Measurements from ENCODE around the gene MTRF1. TPM values are rescaled to one million over a fixed set of nuclear protein-coding genes. Genes with fewer than 3 reads are reported as not detected.

MTRF1 gene
- total RNA-seq, 1 donor from 2014 or later = 24.9 TPM

- Mint-ChIP-seq H3K36me3 (peaks cover 6% of the 10 kb centered on the region), H3K4me3 (no peak overlapping the region)
- no peak for DNase-seq (ENCODE audit: low spot score)
These were observed 18.8 kb downstream of the MTRF1 start for GRCh38 chr13:41244556-41244955.

GRCh38 chr13:41241626-41242025 lies 21.8 kb downstream of the MTRF1 start:
- no peaks in the 10 kb centered on the region for H3K9me3 ChIP-seq (ENCODE audit: low read depth)
- H3F3A ChIP-seq (ENCODE audit: low read depth) = no peaks in the 10 kb centered on the region
- H3K4me3 Mint-ChIP-seq = no peak overlapping the region
- no peak for TF ChIP-seq CTCF (IDR thresholded peaks at IDR 0.05)
- TF ChIP-seq EZH2phosphoT487 (IDR thresholded peaks at IDR 0.05) = no peak
- no peak for TF ChIP-seq EZH2 (IDR thresholded peaks at IDR 0.05)
- H4K20me1 ChIP-seq (ENCODE audit: low read depth) = no peaks in the 10 kb centered on the region
- DNase-seq (ENCODE audit: low spot score) = no peak
- no peak overlapping the region for H3K4me3 ChIP-seq
- no peaks in the 10 kb centered on the region for H3K27me3 ChIP-seq
- H3K79me2 ChIP-seq (ENCODE audit: low read depth) = no peaks in the 10 kb centered on the region
- no peaks in the 10 kb centered on the region for H3K9me3 Mint-ChIP-seq
- H3K27me3 Mint-ChIP-seq (ENCODE audit: insufficient read depth, low read depth) = no peaks in the 10 kb centered on the region
- no peak overlapping the region for H3K9ac ChIP-seq
- no peak overlapping the region for H2AFZ ChIP-seq (replicated peaks)
- no peaks in the 10 kb centered on the region for H3K4me1 ChIP-seq
- H3K36me3 ChIP-seq = no peaks in the 10 kb centered on the region
- H3K36me3 Mint-ChIP-seq = peaks cover 5% of the 10 kb centered on the region
- no peak overlapping the region for H3K27ac ChIP-seq
- no peak overlapping the region for H3K4me2 ChIP-seq
- H3K4me1 Mint-ChIP-seq = no peaks in the 10 kb centered on the region
- H3K27ac Mint-ChIP-seq = no peak overlapping the region

More at GRCh38 chr13:41244556-41244955, 18.8 kb downstream of the MTRF1 start:
- Mint-ChIP-seq H3K27me3 (ENCODE audit: insufficient read depth, low read depth) (no peaks in the 10 kb centered on the region), H3K4me1 (no peaks in the 10 kb centered on the region), H3K27ac (no peak overlapping the region), H3K9me3 (no peaks in the 10 kb centered on the region)
- H3K4me3 ChIP-seq = no peak overlapping the region
- H3K9me3 ChIP-seq (ENCODE audit: low read depth) = no peaks in the 10 kb centered on the region
- no peaks in the 10 kb centered on the region for H3K79me2 ChIP-seq (ENCODE audit: low read depth)
- H4K20me1 ChIP-seq (ENCODE audit: low read depth) = no peaks in the 10 kb centered on the region
- H2AFZ ChIP-seq (replicated peaks) = no peak overlapping the region
- TF ChIP-seq EZH2 (IDR thresholded peaks at IDR 0.05) = no peak
- no peak for TF ChIP-seq EZH2phosphoT487 (IDR thresholded peaks at IDR 0.05)
- no peak for TF ChIP-seq CTCF (IDR thresholded peaks at IDR 0.05)
- H3K36me3 ChIP-seq = no peaks in the 10 kb centered on the region
- no peak overlapping the region for H3K4me2 ChIP-seq
- no peaks in the 10 kb centered on the region for H3K27me3 ChIP-seq
- no peaks in the 10 kb centered on the region for H3F3A ChIP-seq (ENCODE audit: low read depth)
- no peaks in the 10 kb centered on the region for H3K4me1 ChIP-seq
- no peak overlapping the region for H3K9ac ChIP-seq
- no peak overlapping the region for H3K27ac ChIP-seq

- no peaks in the 10 kb centered on the region for H3K9me3 Mint-ChIP-seq
- H3K27me3 Mint-ChIP-seq (ENCODE audit: insufficient read depth, low read depth) = no peaks in the 10 kb centered on the region
- H3K79me2 ChIP-seq (ENCODE audit: low read depth) = no peaks in the 10 kb centered on the region
- H3K4me3 Mint-ChIP-seq = no peak overlapping the region
- no peak overlapping the region for H3K4me3 ChIP-seq
- TF ChIP-seq EZH2 (IDR thresholded peaks at IDR 0.05) (no peak), EZH2phosphoT487 (IDR thresholded peaks at IDR 0.05) (no peak), CTCF (IDR thresholded peaks at IDR 0.05) (no peak)
- H3K9ac ChIP-seq = no peak overlapping the region
- no peak overlapping the region for H3K4me2 ChIP-seq
- no peak overlapping the region for H3K27ac ChIP-seq
- no peaks in the 10 kb centered on the region for H3F3A ChIP-seq (ENCODE audit: low read depth)
- H4K20me1 ChIP-seq (ENCODE audit: low read depth) = no peaks in the 10 kb centered on the region
- H3K27ac Mint-ChIP-seq = no peak overlapping the region
- H2AFZ ChIP-seq (replicated peaks) = no peak overlapping the region
- no peaks in the 10 kb centered on the region for H3K4me1 ChIP-seq
- H3K27me3 ChIP-seq = no peaks in the 10 kb centered on the region
- no peaks in the 10 kb centered on the region for H3K9me3 ChIP-seq (ENCODE audit: low read depth)
- H3K4me1 Mint-ChIP-seq = no peaks in the 10 kb centered on the region
- H3K36me3 Mint-ChIP-seq = peaks cover 13% of the 10 kb centered on the region
- H3K36me3 ChIP-seq = no peaks in the 10 kb centered on the region
- DNase-seq (ENCODE audit: low spot score) = no peak
These were observed 27.0 kb downstream of the MTRF1 start for GRCh38 chr13:41236369-41236768.

All from neural progenitor cell (in vitro differentiated cells).